Activated CD4-positive, alpha-beta T cell treated with anti-CD3 and anti-CD28 coated beads, Interleukin-2, amount 50 U/mL, for 4 hours (primary cell): Measurements from ENCODE around the gene KCNJ5.

Source experiments
- DNase-seq, 2 experiments: peaks; one replicate each; pipeline ENCODE4 v3.0.0-alpha.2; 2020

KCNJ5 gene

DNA sequence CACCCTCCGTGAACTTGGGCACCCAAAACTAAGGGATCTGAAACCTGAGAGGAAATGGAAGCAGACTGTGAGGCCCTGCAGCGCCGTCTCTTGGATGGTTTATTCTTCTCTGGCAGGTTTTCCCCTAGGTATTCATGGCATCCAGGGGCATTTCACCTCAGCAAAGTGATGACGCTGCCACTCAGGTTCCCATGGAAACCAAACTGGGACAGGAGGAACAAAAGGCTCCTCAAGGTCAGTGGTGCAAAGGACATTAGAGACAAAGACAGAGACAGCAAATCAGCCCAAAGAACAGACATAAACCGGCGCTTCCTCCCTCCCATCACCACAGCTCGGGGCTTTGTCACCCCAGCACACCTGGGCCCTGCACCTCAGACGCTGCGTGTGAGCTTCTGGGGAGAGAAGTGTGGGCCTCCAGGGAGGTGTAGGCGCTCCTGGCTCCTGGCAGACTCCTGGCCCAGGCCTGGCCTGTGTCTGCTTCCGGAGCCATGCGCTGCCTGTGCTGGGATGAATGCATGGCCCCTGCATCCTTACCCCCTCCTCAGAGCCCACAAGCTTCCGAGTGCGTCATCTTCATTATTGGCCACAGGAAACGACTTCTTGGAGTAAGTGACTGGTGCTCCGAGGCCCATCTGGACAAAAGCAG, 45.6 kb downstream of the KCNJ5 start:
- DNase-seq, result no peak

DNA sequence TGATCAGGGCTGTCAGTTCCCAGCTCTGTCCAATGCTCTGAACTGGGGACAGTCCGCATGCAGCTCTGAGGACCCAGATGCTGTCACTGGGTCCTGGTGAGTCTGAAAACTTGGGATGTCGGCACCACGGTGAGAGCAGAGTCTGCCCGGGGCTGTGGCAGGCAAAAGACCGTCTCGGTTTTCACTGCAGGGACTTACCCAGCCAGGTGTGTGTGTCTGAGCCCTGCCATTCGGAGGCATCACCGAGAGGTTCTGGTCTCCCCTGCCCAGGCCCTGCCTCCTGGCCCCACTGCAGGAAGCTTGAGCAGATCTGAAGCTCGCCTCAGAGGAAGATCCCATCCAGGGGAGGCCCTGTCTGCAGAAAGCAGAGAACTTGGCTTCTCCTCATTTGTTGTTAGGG, 46.3 kb downstream of the KCNJ5 start:
- no peak for DNase-seq

DNA sequence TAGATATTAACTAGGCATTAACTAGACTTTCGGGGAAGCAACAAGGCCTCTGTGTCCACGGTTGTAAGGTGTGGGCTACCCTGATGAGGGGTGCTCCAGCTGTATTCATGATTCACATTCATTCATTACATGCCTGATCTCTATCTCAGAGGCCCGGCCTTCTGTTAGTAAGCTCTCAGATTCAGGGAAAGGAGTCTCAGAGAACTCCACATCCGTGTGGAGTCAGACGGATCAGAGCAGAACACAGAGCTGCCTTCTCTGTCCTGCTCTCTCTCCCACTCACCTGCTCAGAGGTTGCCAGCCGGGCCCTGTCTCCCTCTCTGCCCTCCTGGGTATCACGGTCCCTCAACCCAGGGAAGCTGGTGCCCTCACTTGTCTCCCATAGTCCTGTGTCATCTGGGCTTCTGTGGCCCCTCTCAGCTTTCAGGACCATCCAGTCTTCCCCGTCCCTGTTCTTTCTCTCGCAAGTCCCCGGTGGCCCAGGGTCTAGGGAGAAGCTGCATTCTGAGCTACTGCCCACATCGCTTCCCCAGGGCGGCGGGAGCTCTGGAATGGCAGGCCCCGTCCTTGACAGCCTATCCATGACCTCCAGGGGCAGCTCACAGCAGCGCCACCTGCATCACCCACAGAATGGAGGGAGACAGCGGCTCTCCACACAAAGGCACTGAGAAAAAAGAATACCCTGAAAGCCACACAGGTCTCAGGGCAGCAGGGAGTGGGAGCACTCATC, 47.2 kb downstream of the KCNJ5 start:
- no peak for DNase-seq

DNA sequence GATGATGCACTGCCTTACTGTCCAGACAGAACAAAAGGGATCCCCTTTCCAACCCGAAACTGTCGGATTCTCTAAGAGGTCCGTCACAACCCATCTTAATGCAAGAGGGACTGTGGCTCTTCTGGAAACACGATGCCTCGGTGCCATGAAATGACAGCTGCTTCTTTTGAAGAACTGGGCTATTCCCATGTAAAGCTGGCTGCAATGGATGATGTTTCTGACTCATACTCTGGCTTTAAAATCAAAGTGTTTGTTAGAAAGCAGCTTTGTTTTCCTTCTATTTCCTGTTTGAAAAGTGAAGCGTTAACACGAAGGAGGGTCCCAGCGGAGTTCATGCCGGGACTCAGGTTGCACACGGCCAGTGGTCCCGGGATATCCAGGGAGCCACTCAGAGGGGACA, 48.4 kb downstream of the KCNJ5 start:
- DNase-seq, result no peak

DNA sequence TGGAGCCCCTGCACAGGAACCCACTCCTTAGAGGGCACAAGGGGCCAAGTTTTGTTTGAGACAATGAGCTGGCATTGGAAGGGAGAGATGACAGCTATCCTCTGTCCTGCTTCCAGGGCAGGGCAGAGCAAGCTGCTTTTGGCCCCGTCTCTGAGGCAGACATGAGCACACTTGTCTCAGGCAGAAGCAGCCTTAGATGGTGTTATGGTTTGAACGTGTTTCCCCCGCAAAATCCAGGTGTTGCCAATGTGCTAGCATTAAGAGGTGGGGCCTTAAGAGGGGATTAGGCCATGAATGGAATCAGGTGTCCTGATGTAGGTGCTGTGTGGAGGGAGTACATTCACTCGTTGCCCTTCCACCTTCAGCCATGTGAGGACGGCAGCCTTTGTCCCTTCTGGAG, 49.0 kb downstream of the KCNJ5 start:
- no peak for DNase-seq

DNA sequence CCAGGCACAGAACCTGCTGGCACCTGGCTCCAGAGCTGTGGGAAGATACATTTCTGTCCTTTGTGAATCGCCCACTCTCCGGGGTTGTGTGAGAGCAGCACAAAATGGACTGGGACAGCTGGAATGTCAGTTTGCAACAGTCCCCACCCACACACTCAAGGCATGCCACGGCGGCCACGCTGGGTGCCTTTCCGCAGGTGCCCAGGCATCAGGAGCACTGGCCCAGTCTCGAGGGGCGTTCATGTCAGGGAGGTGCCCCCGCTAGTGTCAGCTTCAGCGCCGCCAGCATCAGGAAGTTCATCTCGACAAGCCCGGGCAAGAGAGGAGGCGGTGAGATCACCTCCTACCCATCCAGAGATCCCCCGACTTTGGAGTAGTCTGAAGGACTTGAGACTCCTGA, 49.4 kb downstream of the KCNJ5 start:
- no peak for DNase-seq

DNA sequence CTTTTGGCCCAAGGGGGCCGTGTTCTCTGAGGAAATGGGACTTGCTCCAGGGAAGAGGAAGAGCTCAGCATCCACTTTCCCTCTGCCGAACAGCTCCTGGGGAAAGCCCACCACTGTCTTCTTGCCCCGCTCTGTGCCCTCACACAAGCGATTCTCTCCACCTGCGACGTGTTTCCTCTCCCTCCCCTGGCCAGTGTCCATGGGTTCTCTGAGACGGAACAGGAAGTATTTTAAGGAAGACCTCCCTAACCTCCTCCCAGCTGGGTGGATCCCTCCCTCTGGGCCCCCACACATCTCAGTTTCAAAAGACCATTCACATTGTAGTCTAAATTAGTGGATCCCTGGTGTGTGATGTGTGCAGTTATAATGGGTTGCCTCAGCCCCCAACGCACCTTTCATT, 50.0 kb downstream of the KCNJ5 start:
- no peak for DNase-seq

DNA sequence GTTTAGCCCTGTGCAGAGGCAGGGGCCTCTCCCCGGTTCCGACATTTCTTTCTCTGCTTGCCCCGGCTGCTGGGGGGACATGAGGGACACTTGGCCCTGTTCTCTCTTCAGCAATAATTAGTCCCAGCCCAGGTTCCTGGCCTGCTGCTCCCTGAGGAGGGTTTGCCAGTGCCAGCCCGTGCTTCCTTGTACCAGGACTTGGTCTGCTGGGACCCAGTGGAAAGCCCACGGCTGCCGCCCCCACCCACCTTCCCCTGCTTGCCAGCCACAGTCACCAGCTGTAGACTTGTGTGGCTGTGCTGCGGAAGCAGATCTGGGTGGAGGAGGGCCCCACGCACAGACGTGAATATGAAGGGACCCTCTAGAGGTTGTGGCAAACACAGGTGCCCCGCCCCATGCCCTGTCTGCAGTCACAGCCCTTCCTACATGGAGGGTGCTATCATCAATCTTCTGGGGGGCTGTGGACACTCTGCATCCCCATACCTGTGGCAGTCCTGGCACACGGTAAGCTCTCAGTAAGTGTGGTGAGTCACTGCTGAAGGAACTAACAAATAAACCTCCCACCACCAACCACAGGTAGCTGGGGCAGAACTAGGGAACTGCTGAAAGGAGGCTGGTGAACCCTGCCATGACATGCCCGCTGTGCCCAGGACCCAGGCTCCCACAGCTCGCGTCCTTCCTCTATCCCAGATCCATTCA, 50.6 kb downstream of the KCNJ5 start:
- DNase-seq, result no peak

DNA sequence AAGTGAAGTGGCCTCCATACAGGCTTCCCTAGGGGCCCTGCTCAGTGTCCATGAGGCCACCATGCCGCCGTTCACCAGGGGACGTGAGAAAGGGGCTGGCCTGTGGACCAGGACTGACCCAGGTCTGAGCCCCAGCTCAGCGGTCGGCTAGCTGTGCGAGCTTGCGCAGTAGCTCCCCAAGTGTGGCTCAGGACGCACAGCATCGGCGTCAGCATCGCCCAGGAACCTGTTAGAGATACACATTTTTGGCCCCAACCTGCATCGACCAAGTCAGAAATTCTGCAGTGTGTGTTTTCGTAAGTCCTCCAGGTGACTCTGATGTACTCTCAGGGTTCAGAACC, 51.1 kb downstream of the KCNJ5 start:
- DNase-seq, result no peak

DNA sequence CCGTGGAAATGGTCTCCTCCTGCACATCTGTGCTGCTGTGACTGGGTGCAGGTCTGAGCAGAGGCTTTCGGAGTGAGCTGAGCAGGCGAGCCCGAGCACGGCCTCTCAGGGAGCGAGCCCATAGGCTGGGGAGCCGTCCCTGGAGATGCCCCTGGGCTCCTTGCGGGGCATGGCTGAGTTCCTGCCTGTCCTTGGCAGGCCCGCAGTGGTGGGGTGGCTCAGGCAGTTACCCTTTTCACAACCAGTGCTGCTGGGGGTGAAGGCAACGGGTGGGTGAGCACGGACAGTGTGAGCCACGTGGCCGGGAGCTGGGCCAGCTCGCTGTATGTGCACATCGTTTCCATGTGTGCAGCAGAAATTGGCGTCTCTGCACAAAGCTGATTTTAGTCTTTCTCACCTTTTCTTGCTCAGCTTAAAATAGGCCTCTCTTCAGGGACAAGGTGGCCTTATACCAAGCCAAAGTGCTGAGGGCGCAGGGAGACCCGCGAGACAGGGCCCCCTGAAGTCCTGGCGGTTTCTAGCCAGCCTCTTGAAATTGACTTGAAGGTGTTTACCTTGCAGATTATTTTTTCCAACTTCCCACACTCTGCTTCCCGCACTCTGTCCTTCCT, 51.8 kb downstream of the KCNJ5 start, which contains the start of gene TP53AIP1:
TSS of gene TP53AIP1 (minus strand) at position 55 of the 611 bp plus-strand sequence. CDS start 5,053 bp downstream, outside the sequence.
- no peak for DNase-seq

DNA sequence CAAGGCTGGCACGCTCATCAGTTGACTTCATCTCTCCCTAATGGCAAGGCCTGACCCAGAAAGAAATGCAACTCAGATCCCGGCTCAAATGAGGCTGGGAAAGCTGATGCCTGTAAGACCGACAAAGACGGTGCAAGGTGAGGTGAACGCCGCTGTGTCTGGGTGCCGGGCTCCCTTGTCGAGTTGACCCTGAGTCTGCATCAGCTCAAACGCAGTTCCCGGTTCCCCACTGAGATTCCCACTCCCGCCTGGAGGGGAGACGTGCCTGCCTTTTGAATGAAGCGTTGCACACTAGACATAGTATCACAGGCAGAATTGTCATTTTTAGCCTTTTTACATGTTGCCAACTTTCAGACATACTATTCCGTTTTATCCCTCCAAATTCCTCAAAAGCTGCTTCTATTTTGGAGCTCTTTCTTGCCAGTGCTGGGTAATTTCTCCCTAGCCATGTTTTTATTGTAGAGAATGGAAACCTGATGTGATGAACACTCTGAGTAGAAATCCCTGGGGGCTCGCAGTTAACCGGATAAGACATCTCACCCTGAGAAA, 52.3 kb downstream of the KCNJ5 start:
- DNase-seq, result no peak

DNA sequence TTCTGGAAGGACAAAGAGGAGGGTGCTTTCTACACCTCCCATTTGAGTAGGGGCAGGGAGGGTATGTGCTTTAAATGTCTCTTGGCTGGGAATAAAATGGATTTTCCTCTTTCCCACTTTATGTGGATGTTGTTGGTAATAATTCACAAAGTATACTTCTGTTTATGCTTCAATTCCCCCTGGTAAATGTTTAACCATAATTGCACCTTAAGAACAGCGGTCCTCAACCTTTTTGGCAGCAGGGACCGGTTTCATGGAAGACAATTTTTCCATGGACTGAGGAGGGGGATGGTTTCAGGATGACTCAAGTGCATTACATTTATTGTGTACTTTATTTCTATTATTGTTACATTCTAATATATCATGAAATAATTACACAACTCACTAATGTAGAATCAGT, 55.5 kb downstream of the KCNJ5 start:
- DNase-seq, result no peak

DNA sequence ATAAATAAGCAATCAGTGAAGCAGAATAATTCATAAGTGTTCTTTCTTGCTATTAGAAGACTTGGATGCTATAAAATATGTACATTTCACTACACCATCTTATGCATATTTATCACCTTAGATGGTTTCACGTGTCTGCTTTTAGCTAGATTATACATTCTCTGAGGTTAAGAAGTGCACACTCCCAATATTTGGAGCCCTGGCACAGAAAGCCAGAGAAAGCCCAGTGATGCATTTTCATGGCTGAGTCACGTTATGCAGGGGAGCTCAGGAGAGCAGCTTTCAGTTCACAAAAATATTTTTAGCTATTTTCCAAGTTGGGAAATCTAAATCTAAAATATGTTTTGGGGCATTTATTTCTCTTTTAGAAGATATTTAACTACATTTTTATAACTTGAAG, 56.6 kb downstream of the KCNJ5 start:
- no peak for DNase-seq

DNA sequence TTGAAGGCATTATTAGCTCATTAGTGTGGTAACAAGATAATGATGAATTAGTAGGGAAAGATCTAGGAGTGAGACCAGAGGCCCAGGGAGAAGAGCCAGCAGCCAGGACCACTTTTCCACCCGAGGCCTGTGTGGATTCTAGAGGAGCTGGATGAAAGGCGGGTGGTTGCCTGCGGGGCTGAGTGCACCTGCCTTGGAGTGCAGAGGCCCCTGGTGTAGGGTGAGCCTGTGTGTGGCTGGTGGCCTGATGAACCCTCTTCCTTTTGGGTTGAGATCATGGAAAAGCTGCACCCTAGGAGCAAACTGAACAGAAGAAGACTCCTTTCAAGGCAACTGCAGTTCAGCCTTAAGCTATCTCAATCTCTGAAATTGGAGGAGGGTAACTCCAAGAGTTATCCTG, 57.4 kb downstream of the KCNJ5 start:
- no peak for DNase-seq

DNA sequence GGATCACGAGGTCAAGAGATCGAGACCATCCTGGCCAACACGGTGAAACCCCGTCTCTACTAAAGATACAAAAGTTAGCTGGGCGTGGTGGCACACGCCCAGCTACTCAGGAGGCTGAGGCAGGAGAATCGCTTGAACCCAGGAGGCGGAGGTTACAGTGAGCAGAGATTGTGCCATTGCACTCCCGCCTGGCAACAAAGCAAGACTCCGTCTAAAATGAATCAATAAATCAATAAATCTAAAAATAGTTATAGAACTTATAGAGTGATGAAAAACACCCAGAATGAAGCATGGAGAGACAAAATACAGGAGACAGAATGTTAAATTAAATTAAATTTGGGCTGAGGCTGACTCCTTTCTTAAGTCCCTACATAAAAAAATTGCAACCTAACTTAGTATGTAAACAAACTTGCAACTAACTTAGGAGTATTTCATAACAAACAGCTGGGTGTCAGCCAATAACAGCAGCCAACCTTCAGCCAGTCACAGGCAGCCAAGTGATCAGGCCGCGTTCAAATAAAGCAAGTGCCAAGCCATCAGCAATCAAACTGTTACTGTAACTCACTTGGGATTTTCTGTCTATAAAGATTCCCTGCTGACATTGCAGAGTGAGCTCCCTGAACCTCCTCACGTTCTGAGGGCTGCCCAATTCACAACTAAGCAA, 58.8 kb downstream of the KCNJ5 start:
- DNase-seq, result no peak

DNA sequence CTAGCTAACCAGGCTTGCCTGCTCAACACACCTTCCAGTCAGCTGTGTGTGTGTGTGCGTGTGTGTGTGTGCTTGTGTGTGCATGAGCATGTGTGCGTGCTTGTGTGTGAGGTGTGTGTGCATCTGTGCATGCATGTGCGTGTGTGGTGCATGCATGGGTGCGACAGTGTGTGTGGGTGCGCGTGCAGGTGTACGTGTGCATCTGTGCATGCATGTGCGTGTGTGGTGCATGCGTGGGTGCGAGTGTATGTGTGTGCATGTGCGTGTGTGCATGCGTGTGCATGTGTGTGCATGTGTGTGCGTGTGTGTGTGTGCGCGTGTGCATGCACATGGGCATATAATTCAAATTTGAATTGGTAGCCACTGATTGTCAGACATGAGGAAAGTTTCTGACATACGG, 62.0 kb downstream of the KCNJ5 start:
- no peak for DNase-seq

DNA sequence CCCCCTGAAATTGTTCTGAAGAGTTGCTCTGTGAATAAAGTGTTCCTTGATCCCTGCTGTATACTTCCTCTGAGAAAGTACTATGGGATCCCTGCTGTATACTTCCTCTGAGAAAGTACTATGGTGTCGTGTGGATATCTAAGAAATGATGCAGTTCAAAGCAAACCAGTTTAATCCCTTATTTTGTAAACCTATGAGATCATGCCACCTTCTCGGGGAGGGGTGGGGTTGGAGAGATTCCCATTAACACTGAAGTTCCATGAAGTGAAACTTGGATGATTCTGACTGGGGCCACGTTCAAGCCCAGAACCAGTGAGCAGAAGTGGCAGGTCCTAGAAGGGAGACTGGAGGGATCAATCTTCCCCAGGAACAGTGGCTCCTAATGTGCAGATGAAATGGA, 64.5 kb downstream of the KCNJ5 start:
- DNase-seq, result no peak

DNA sequence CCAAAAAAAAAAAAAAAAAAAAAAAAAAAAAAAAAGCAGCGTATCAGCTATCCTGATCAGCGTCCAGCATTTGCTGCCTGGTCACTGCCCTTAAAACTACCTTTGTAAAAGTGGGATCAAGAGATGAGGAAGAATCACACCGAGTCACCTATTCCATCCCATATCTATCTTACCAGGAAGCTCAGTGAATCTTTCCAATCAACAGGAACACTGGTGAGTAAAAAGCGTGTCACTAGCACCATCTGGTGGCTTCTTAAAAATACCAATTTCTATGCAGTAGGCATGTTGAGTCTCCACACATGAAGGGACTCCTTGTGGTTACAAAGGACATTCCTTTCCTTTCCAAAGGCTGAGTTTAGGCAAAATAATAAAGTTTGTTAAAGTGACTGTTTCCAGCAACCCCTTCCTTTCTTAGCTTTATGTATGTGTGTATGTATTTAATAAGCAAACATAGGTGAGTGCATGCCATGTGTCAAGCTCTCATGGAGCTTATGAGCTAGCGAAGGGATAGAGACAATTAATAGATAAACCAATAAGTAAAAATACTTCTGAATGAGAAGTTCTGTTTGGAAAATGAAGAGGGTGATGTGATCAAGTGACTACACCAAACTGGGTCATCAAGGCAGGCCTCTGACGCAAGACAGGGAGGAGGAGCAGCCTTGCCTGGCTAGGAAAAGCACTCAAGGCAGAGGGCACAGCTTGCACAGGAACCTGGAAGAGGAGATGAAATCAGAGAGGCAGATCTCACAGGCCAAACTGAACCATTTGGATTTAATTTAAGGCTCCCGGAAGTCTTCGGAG, 65.4 kb downstream of the KCNJ5 start:
- DNase-seq, result no peak

DNA sequence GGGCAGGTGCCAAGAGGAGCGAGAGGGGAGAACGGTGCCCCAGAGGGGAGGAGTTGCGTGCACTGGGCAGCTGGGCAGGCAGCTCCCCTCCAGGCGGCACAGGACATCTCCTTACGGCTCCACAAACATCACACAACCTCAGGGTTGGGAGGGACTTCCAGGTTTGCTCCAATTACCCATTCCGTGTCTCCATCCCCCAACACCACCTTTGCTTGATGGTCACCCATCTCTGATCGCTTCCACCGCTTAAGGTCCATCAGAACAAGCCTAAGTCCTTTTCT, 66.0 kb downstream of the KCNJ5 start:
- no peak for DNase-seq

DNA sequence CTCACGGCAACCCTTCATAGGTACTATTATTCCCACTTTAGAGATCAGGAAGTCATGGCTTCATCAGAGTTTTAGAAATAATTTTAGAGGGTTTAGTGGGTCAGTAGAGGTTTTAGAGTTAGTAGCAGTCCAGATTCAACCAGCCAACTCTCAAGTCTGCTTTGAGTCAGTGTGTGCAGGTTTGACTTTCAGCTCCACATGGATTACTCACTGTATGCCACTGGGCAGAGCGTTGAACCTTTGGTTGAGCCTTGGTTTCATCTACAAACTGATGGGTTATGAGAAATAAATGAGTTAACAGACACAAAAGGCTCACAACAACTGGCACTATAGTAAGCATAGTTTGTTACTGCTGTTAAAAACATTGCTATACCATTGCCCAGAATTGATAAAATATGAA, 70.5 kb downstream of the KCNJ5 start:
- DNase-seq, result no peak

DNA sequence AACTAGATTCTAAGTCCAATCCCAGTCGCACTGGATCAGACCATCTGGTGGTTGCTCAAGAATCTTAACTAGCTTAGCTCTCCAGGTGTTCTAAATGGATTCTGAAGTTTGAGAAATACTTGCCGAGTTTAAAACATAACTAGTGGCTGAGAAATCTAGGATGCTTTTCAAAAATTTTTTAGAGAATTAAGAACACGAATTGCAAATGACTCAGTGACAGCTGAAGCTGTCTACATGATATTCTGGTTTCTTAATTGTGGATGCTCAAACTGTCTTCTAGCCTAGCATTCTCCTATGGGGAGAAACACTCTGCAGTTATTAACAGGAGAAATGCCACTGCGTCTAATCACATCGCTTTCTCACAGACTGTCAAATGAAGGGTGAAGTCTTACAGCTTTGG, 71.7 kb downstream of the KCNJ5 start:
- no peak for DNase-seq

DNA sequence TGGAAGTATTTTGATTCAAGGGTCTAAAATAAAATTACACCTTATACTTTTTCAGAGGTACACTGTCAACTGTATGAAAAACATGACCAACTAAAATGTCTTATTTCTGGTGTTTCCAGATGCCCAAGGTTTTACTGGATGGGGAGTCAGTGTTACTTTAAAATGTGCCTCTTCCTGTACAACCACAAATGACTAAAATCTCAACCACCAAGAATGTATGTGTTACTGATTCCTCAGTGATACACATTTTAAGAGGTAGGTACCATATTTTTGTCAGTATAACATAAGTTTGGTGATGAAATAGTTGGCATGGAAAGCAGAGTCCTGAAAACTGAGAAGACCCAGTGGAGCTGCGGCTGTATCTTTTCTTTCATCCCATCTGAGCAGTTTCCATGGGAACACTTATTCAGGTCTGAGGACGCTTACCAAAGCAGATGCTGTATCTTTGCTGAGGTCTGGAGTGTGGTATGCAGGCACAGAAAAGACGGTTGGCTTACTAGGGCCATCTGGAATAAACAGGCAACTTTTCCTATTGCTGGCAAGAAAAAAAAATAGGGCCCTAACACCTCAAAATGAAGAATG, 72.7 kb downstream of the KCNJ5 start:
- no peak for DNase-seq
